ENCODE data around the gene ABCC6. TPM values are rescaled to one million over a fixed set of nuclear protein-coding genes. Genes with fewer than 3 reads are reported as not detected.
"Not testable (repeated sequence)": the region's sequence is repeated elsewhere in the genome, so short reads cannot be mapped to it uniquely, and the experiment has no call there.

The ABCC6 gene
- total RNA-seq, 4 donors from 2014 or later: 36.2 to 109 (median 49.6) TPM

DNA sequence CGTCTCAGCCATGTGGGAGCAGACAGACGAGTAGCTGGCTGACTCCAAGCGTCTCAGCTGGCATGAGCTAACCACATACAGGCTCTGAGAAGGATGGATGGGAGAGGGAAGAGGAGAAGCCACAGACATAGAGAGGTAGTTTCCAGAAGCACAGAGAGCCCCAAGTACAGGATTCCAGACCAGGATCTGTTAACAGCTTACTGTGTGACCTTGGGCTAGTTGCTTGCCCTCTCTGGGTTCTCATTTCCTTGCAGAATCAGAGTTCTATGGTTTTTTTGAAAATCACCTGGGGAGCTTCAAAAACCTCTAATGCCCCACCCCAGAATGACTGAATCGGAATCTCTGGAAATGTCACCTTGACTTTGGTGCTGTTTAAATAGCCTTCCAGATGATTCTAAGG is 60.2 kb downstream of the ABCC6 start:
- no peaks in the 10 kb centered on the region for H3K27me3 ChIP-seq
- intact Hi-C loops (cut with DNase I; ENCODE audit: low total_unique reads) (no loop called here), in situ Hi-C loops (cut with MboI; ENCODE audit: low pct_ligation_motif_present in 1 of 4, low pct_unique_long_range_greater_than_20kb in 1 of 4, low sequenced_read_pairs in 3 of 4) (no loop called here)
- no peaks in the 10 kb centered on the region for H3K4me1 ChIP-seq
- peaks cover 0 to 9% (median 0%) of the 10 kb centered on the region in 4 donors for H3K36me3 ChIP-seq
- no peak overlapping the region for H3K27ac ChIP-seq
- TF ChIP-seq POLR2A (IDR thresholded peaks at IDR 0.05) (no peak), CTCF (IDR thresholded peaks at IDR 0.05) (no peak), POLR2AphosphoS5 (IDR thresholded peaks at IDR 0.05) (no peak), EP300 (IDR thresholded peaks at IDR 0.05; ENCODE audit: low read depth) (no peak)
- no peaks in the 10 kb centered on the region for H3K9me3 ChIP-seq
- WGBS, 2 donors (ENCODE audit: low coverage in 1 of 2): 82% methylated on average over 4 of the region's 4 CpGs; no CpG with 5 or more reads in 1 of the 2 donors
- no peak for DNase-seq
- H3K4me3 ChIP-seq: no peak overlapping the region

GRCh38 chr16:16162591-16162990 is 60.7 kb downstream of the ABCC6 start:
- intact Hi-C loops (cut with DNase I; ENCODE audit: low total_unique reads) (no loop called here), in situ Hi-C loops (cut with MboI; ENCODE audit: low pct_ligation_motif_present in 1 of 4, low pct_unique_long_range_greater_than_20kb in 1 of 4, low sequenced_read_pairs in 3 of 4) (no loop called here)
- no peak overlapping the region for H3K4me3 ChIP-seq
- H3K9me3 ChIP-seq: no peaks in the 10 kb centered on the region
- no peak overlapping the region for H3K27ac ChIP-seq
- no peaks in the 10 kb centered on the region for H3K27me3 ChIP-seq
- 85% methylated on average over 3 of the region's 3 CpGs; no CpG with 5 or more reads in 1 of the 2 donors for WGBS, 2 donors (ENCODE audit: low coverage in 1 of 2)
- no peak for TF ChIP-seq POLR2A (IDR thresholded peaks at IDR 0.05)
- peaks cover 0 to 9% (median 0%) of the 10 kb centered on the region in 4 donors for H3K36me3 ChIP-seq
- DNase-seq: no peak
- H3K4me1 ChIP-seq: no peaks in the 10 kb centered on the region

DNA sequence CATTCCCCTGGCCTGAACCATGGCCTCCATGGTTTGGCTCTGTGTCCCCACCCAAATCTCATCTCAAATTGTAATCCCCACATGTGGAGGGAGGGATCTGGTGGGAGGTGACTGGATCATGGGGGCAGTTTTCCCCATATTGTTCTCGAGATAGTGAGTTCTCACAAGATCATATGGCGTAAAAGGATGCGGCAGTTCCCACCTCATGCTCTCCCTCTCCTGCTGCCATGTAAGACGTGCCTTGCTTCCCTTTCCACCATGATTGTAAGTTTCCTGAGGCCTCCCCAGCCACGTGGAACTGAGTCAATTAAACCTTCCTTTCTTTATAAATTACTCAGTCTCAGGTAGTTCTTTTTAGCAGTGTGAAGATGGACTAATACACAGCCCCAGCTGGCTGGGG is 61.5 kb downstream of the ABCC6 start:
- H3K9me3 ChIP-seq; H3K36me3 ChIP-seq; H3K27me3 ChIP-seq; H3K27ac ChIP-seq; H3K4me3 ChIP-seq; intact Hi-C loops (cut with DNase I; ENCODE audit: low total_unique reads); H3K4me1 ChIP-seq; in situ Hi-C loops (cut with MboI; ENCODE audit: low pct_ligation_motif_present in 1 of 4, low pct_unique_long_range_greater_than_20kb in 1 of 4, low sequenced_read_pairs in 3 of 4); DNase-seq: not testable (repeated sequence)
- WGBS, 2 donors (ENCODE audit: low coverage in 1 of 2): 60 to 76% methylated on average over 1 to 5 of the region's 5 CpGs

GRCh38 chr16:16161319-16161718 is 62.0 kb downstream of the ABCC6 start:
- H3K36me3 ChIP-seq: peaks cover 0 to 9% (median 0%) of the 10 kb centered on the region in 4 donors
- H3K27me3 ChIP-seq: no peaks in the 10 kb centered on the region
- no peak overlapping the region for H3K4me3 ChIP-seq
- no peak for DNase-seq
- TF ChIP-seq POLR2AphosphoS5 (IDR thresholded peaks at IDR 0.05) (no peak), POLR2A (IDR thresholded peaks at IDR 0.05) (no peak), CTCF (IDR thresholded peaks at IDR 0.05) (no peak), EP300 (IDR thresholded peaks at IDR 0.05; ENCODE audit: low read depth) (no peak)
- WGBS, 2 donors (ENCODE audit: low coverage in 1 of 2): 65% methylated on average over 5 of the region's 5 CpGs; no CpG with 5 or more reads in 1 of the 2 donors
- H3K9me3 ChIP-seq: no peaks in the 10 kb centered on the region
- in situ Hi-C loops (cut with MboI; ENCODE audit: low pct_ligation_motif_present in 1 of 4, low pct_unique_long_range_greater_than_20kb in 1 of 4, low sequenced_read_pairs in 3 of 4) (no loop called here), intact Hi-C loops (cut with DNase I; ENCODE audit: low total_unique reads) (no loop called here)
- no peak overlapping the region for H3K27ac ChIP-seq
- H3K4me1 ChIP-seq: no peaks in the 10 kb centered on the region

DNA sequence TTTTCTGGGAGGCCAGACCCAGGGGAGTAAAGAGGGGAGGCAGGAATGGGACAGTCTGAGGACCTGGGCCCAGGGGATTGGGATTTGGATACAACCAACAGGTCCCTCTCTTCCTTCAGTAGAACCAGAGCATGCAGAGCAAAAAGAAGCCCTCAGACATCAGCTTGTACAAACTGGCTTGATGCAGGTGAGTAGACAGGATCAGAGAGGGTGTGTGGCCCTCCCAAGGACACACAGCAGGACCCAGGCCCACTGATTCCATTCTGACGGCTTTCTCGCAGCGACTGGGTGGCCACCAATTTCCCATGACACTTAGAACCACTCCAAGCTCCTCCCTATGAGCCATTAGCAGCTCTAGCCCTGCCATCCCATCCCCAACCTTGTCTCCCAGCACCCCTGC is 63.6 kb downstream of the ABCC6 start:
- H3K27me3 ChIP-seq: no peaks in the 10 kb centered on the region
- no peak for DNase-seq
- in situ Hi-C loops (cut with MboI; ENCODE audit: low pct_ligation_motif_present in 1 of 4, low pct_unique_long_range_greater_than_20kb in 1 of 4, low sequenced_read_pairs in 3 of 4): no loop called here
- TF ChIP-seq POLR2AphosphoS5 (IDR thresholded peaks at IDR 0.05) (no peak), EP300 (IDR thresholded peaks at IDR 0.05; ENCODE audit: low read depth) (no peak), CTCF (IDR thresholded peaks at IDR 0.05) (no peak), POLR2A (IDR thresholded peaks at IDR 0.05) (no peak)
- no peaks in the 10 kb centered on the region for H3K4me1 ChIP-seq
- H3K27ac ChIP-seq: no peak overlapping the region
- WGBS, 2 donors (ENCODE audit: low coverage in 1 of 2): 100% methylated on average over 1 to 3 of the region's 3 CpGs
- intact Hi-C loops (cut with DNase I; ENCODE audit: low total_unique reads): no loop called here
- no peak overlapping the region for H3K4me3 ChIP-seq
- H3K9me3 ChIP-seq: no peaks in the 10 kb centered on the region
- no peaks in the 10 kb centered on the region for H3K36me3 ChIP-seq
